Esophagus squamous epithelium (tissue), 5 donors: ENCODE measurements around the gene TMEM135. TPM values are rescaled to one million over a fixed set of nuclear protein-coding genes. Genes with fewer than 3 reads are reported as not detected.

Experiments used
- DNase-seq: peaks from one replicate; lab custom pipeline; 2025; lab: John Stamatoyannopoulos, UW
- H3K27ac ChIP-seq, 4 donors: fragments of 200-600 bp; sonication (generic); one replicate each; pipeline ENCODE4 v1.5.1; 2016 to 2019; ENCODE audit warnings: mild to moderate bottlenecking in 1 of 4
- H3K27me3 ChIP-seq, 4 donors: fragments of 200-600 bp; sonication (generic); 1 replicate in 3 of 4; 2 replicates in 1 of 4; pipeline versions ENCODE4 v1.5.1 to v1.6.0; 2017 to 2021; ENCODE audit warnings: antibody characterized with exemption in 1 of 4
- H3K36me3 ChIP-seq, 3 donors: fragments of 200-600 bp; sonication (generic); one replicate each; pipeline ENCODE4 v1.5.1; 2016 to 2019
- H3K4me1 ChIP-seq, 3 donors: fragments of 200-600 bp; sonication (generic); one replicate each; pipeline ENCODE4 v1.5.1; 2017 to 2019
- H3K4me3 ChIP-seq, 4 donors: fragments of 200-600 bp; sonication (generic); 1 replicate in 3 of 4; 2 replicates in 1 of 4; pipeline ENCODE4 v1.5.1; 2016 to 2019; ENCODE audit warnings: mild to moderate bottlenecking in 2 of 4, moderate library complexity in 1 of 4
- H3K9me3 ChIP-seq, 3 donors: fragments of 200-600 bp; sonication (generic); one replicate each; pipeline ENCODE4 v1.5.1; 2016 to 2019
- CTCF ChIP-seq, 6 experiments: fragments of 450-650 bp in 4 of 6; fragments of 200-600 bp in 2 of 6; sonication (generic) in 2 of 6; IDR thresholded peaks; one replicate each; pipeline ENCODE4 v1.5.1; 2016 to 2019; ENCODE audit warnings: antibody characterized with exemption in 6 of 6, mild to moderate bottlenecking in 4 of 6, moderate library complexity in 4 of 6
- POLR2A ChIP-seq, 4 donors: fragments of 450-650 bp; IDR thresholded peaks; one replicate each; pipeline ENCODE4 v1.6.1; 2017; ENCODE audit warnings: antibody characterized with exemption in 4 of 4, mild to moderate bottlenecking in 4 of 4, moderate library complexity in 3 of 4
- WGBS, 2 donors: methylation state at CpG; one replicate each; pipeline ENCODE4 v1.1.5; 2018; 5-methylcytosine and 5-hydroxymethylcytosine counted together
- intact Hi-C: fragments of 100-400 bp; cut with DNase I; formaldehyde crosslinking; loops from one replicate; pipeline ENCODE4 v1.15.0; 2022
- total RNA-seq, 4 donors: library from RNA; depleted of rRNA; stranded (reverse); fragments of >200 nt; gene quantifications; one replicate each; pipeline ENCODE4 v1.1.0, GENCODE V29; 2016
- donor health status: DM: yes; HTN: yes; CAD: no.

The TMEM135 gene
- total RNA-seq, 4 donors from 2014 or later = 4.5 to 12.0 (median 9.8) TPM

DNA sequence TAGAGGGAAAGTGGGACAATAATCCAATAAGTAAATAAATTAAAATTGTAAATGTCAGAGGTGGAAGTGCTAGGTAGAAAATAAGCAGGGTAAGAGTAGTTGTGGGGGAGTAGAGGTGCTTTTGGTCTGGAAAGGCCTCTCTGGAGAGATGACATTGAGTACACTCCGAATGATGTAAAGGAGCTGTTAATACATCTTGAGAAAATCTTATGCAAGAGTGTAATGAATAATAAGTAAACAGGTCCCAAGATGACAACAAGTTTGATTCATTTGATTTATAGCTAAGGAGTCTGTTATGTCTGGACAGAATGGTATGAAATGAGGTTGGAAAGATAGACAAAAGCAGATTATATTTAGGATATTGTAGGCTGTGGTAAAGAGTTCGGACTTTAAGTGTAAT lies 87.5 kb downstream of the TMEM135 start:
- Histone ChIP-seq H3K27ac (no peak overlapping the region), H3K4me1 (no peaks in the 10 kb centered on the region), H3K27me3 (no peaks in the 10 kb centered on the region), H3K36me3 (no peaks in the 10 kb centered on the region), H3K4me3 (no peak overlapping the region), H3K9me3 (no peaks in the 10 kb centered on the region)
- TF ChIP-seq CTCF (IDR thresholded peaks at IDR 0.05) (no peak), POLR2A (IDR thresholded peaks at IDR 0.05) (no peak)
- intact Hi-C loops = no loop called here
- no peak for DNase-seq
- WGBS, 2 donors = 81 to 83% methylated on average over 2 of the region's 2 CpGs

GRCh38 chr11:87127101-87127500 lies 89.4 kb downstream of the TMEM135 start:
- no peak for DNase-seq
- TF ChIP-seq POLR2A (IDR thresholded peaks at IDR 0.05) = no peak
- no peak for TF ChIP-seq CTCF (IDR thresholded peaks at IDR 0.05)
- H3K27me3 ChIP-seq = no peaks in the 10 kb centered on the region
- H3K36me3 ChIP-seq = no peaks in the 10 kb centered on the region
- no peaks in the 10 kb centered on the region for H3K4me1 ChIP-seq
- no peaks in the 10 kb centered on the region for H3K9me3 ChIP-seq
- no peak overlapping the region for H3K4me3 ChIP-seq
- H3K27ac ChIP-seq = no peak overlapping the region
- intact Hi-C loops = no loop called here
- WGBS, 2 donors = 76% methylated on average over 4 of the region's 4 CpGs

DNA sequence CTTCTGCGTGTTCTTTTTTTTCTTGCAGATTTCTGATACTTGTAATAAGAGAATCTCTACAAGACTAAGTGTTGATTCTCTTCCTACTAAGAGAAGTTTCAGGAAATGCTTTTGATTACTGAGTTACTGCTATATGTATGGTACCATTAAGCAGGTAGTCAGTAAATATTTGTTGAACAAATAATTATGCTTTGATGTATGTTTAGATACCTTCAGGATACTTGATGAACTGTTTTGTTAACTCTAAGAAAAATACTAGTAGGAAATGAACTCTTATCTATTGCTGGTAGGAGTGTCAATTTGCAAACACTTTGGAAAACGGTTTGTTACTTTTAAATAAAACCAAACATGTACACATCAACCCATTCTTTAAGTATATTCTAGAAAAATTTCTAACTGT lies 90.6 kb downstream of the TMEM135 start:
- Histone ChIP-seq H3K4me3 (no peak overlapping the region), H3K4me1 (no peaks in the 10 kb centered on the region), H3K9me3 (no peaks in the 10 kb centered on the region), H3K36me3 (no peaks in the 10 kb centered on the region), H3K27ac (no peak overlapping the region), H3K27me3 (no peaks in the 10 kb centered on the region)
- intact Hi-C loops = no loop called here
- TF ChIP-seq CTCF (IDR thresholded peaks at IDR 0.05) = no peak
- no peak for TF ChIP-seq POLR2A (IDR thresholded peaks at IDR 0.05)
- no peak for DNase-seq
- WGBS, 2 donors = 77 to 79% methylated on average over 2 of the region's 2 CpGs

GRCh38 chr11:87134524-87135106 lies 96.9 kb downstream of the TMEM135 start:
- Histone ChIP-seq H3K4me1 (no peaks in the 10 kb centered on the region), H3K36me3 (no peaks in the 10 kb centered on the region), H3K27ac (no peak overlapping the region), H3K4me3 (no peak overlapping the region), H3K27me3 (no peaks in the 10 kb centered on the region), H3K9me3 (peaks cover 0 to 8% (median 0%) of the 10 kb centered on the region in 3 donors)
- no peak for DNase-seq
- TF ChIP-seq POLR2A (IDR thresholded peaks at IDR 0.05) (no peak), CTCF (IDR thresholded peaks at IDR 0.05) (no peak)
- intact Hi-C loops = no loop called here
- WGBS, 2 donors = 80 to 100% methylated on average over 1 of the region's 1 CpG

DNA sequence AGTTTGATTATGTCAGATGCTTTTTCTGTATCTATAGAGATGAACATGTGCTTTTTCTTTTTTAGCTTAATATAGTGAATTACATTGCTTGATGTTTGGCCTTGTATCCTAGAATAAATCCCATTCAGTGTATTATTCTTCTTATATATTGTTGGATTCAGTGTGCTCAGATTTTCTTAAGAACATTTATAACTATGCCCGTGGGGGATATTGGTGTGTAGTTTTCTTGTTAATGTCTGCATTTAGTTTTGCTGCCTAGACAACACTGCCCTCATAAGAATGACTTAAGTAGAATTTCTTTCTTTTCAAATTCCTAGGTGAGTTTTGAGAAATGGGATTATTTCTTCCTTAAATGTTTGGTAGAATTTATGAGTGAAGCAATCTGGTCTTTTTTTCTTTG lies 98.5 kb downstream of the TMEM135 start:
- Histone ChIP-seq H3K9me3 (peaks cover 0 to 14% (median 0%) of the 10 kb centered on the region in 3 donors), H3K4me1 (no peaks in the 10 kb centered on the region), H3K4me3 (no peak overlapping the region), H3K36me3 (no peaks in the 10 kb centered on the region), H3K27me3 (no peaks in the 10 kb centered on the region), H3K27ac (no peak overlapping the region)
- no peak for DNase-seq
- intact Hi-C loops = no loop called here
- TF ChIP-seq POLR2A (IDR thresholded peaks at IDR 0.05) (no peak), CTCF (IDR thresholded peaks at IDR 0.05) (no peak)
- 70 to 86% methylated on average over 1 of the region's 1 CpG for WGBS, 2 donors
